Left lung (tissue), 10 donors: ENCODE measurements around the gene MACROD2. TPM values are rescaled to one million over a fixed set of nuclear protein-coding genes. Genes with fewer than 3 reads are reported as not detected.

Experiments
- ATAC-seq: fragments of 200-7000 bp; cut with Tn5 transposase; one replicate; pipeline ENCODE4 v1.9.1; 2020; ENCODE audit warnings: moderate library complexity
- DNase-seq, 4 donors: peaks; one replicate each; pipeline ENCODE4 v3.0.0-alpha.2; 2013 to 2020
- H3K27ac ChIP-seq, 2 donors: fragments of 200-600 bp; sonication (generic) in 1 of 2; one replicate each; pipeline versions ENCODE4 v1.5.0 to v1.8.0; 2020 to 2021
- H3K27me3 ChIP-seq, 2 donors: fragments of 200-600 bp; sonication (generic) in 1 of 2; one replicate each; pipeline versions ENCODE4 v1.5.0 to v1.8.0; 2020 to 2021
- H3K36me3 ChIP-seq, 2 donors: fragments of 200-600 bp; sonication (generic) in 1 of 2; one replicate each; pipeline versions ENCODE4 v1.5.0 to v1.8.0; 2020 to 2021
- H3K4me1 ChIP-seq, 2 donors: fragments of 200-600 bp; one replicate each; pipeline ENCODE4 v1.8.0; 2021
- H3K4me3 ChIP-seq, 2 donors: fragments of 200-600 bp; sonication (generic) in 1 of 2; one replicate each; pipeline versions ENCODE4 v1.5.0 to v1.8.0; 2020 to 2021; ENCODE audit warnings: mild to moderate bottlenecking in 1 of 2
- H3K9me3 ChIP-seq, 2 donors: fragments of 200-600 bp; sonication (generic) in 1 of 2; one replicate each; pipeline versions ENCODE4 v1.5.0 to v1.8.0; 2020 to 2021
- CTCF ChIP-seq, 2 donors: fragments of 200-600 bp; sonication (generic) in 1 of 2; IDR thresholded peaks; one replicate each; pipeline versions ENCODE4 v1.5.0 to v1.8.0; 2021; ENCODE audit warnings: antibody characterized with exemption in 2 of 2
- intact Hi-C, 2 donors: fragments of 100-400 bp; cut with DNase I; formaldehyde crosslinking; loops; one replicate each; pipeline versions ENCODE4 v1.11.2 to v1.14.2; 2022
- polyA plus RNA-seq, 6 donors: library from polyadenylated mRNA; unstranded; fragments of 120-200 nt; gene quantifications; one replicate each; pipeline ENCODE4 v1.2.1, GENCODE V29; 2013; ENCODE audit not compliant: insufficient read length in 6 of 6
- total RNA-seq, 2 donors: library from RNA; stranded (reverse); fragmentation: NEBNext Ultra II Directional; extraction: Animal tissue kit (Norgen Biotek cat#: 25700); gene quantifications; one replicate each; pipeline ENCODE4 v1.2.1, GENCODE V29; 2021
- donor health status: DM: no; HTN: yes; CAD: no.
- donor health status: DM: no; HTN: no; CAD: no.

The MACROD2 gene
- total and polyA plus RNA-seq, 8 donors, result 6.1 to 23.6 (median 8.9) TPM

DNA sequence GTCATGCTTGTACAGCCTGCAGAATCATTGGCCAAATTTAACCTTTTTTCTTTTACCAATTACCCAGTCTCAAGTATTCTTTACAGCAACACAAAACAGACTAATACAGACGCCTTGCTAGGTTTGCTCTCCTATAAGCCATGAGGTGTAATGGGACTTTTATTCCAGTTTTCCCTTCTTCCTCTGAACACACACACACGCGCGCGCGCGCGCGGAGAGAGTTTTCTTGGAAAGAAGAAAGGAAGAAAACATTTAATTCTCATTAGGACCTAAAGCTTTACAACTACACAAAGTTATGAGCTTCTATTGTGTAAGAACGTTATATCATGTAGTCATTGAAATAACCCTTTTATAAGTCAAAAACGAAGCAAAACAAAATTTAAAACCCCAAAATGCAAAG lies 1023.6 kb downstream of the MACROD2 start:
- H3K27me3 ChIP-seq, result no peaks in the 10 kb centered on the region
- H3K27ac ChIP-seq, result no peak overlapping the region
- no peak for TF ChIP-seq CTCF (IDR thresholded peaks at IDR 0.05)
- no peaks in the 10 kb centered on the region for H3K4me1 ChIP-seq
- H3K9me3 ChIP-seq, result peaks cover 0 to 11% of the 10 kb centered on the region in 2 donors
- ATAC-seq, result no peak
- H3K36me3 ChIP-seq, result no peaks in the 10 kb centered on the region
- H3K4me3 ChIP-seq, result no peak overlapping the region
- no peak for DNase-seq
- intact Hi-C loops, result no loop called here

DNA sequence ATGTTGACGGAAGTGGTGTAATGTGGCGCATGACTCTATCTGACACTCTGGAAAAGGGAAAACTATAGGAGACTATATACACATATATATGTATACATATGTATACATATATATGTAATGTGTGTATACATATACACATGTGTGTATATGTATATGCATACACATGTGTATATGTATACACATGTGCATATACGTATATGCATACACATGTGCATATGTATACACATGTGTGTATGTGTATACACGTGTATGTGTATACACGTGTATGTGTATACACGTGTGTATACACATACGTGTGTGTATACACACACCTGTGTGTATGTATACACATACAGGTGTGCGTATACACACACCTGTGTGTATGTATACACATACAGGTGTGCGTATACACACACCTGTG lies 1025.5 kb downstream of the MACROD2 start:
- TF ChIP-seq CTCF (IDR thresholded peaks at IDR 0.05), result no peak
- Histone ChIP-seq H3K4me1 (no peaks in the 10 kb centered on the region), H3K4me3 (no peak overlapping the region), H3K27me3 (no peaks in the 10 kb centered on the region), H3K27ac (no peak overlapping the region), H3K36me3 (no peaks in the 10 kb centered on the region), H3K9me3 (peaks cover 0 to 11% of the 10 kb centered on the region in 2 donors)
- intact Hi-C loops, result no loop called here
- DNase-seq, result no peak
- no peak for ATAC-seq

- no peaks in the 10 kb centered on the region for H3K27me3 ChIP-seq
- no peak for TF ChIP-seq CTCF (IDR thresholded peaks at IDR 0.05)
- DNase-seq, result no peak
- no peaks in the 10 kb centered on the region for H3K36me3 ChIP-seq
- ATAC-seq, result peak; percentile 60
- H3K27ac ChIP-seq, result no peak overlapping the region
- H3K4me1 ChIP-seq, result no peaks in the 10 kb centered on the region
- no peak overlapping the region for H3K4me3 ChIP-seq
- intact Hi-C loops, result no loop called here
- peaks cover 0 to 5% of the 10 kb centered on the region in 2 donors for H3K9me3 ChIP-seq
These were observed 1027.6 kb downstream of the MACROD2 start for GRCh38 chr20:15022921-15023320.

DNA sequence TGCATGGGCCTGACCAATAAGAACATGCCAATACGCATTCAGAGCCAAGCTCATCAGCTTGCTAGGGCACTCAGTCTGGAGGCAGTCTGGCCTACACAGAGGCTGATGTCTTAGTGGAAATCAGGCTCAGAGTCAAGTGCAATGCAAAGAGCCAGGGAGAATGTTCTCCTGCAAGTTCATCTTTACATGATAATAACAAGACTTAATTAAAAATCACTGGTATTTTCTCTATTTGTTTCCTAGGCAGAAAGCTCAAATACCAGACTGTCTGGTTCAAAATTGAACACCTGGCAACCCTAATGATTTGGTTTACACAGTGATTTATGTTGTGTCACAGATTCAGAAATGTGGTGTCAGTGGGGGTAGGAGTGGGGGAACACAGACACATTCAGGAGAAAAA lies 1031.4 kb downstream of the MACROD2 start:
- DNase-seq (no peak), ATAC-seq (no peak)
- Histone ChIP-seq H3K27ac (no peak overlapping the region), H3K9me3 (peaks cover 0 to 27% of the 10 kb centered on the region in 2 donors), H3K36me3 (no peaks in the 10 kb centered on the region), H3K4me3 (no peak overlapping the region), H3K4me1 (no peaks in the 10 kb centered on the region), H3K27me3 (no peaks in the 10 kb centered on the region)
- intact Hi-C loops, result no loop called here
- no peak for TF ChIP-seq CTCF (IDR thresholded peaks at IDR 0.05)

DNA sequence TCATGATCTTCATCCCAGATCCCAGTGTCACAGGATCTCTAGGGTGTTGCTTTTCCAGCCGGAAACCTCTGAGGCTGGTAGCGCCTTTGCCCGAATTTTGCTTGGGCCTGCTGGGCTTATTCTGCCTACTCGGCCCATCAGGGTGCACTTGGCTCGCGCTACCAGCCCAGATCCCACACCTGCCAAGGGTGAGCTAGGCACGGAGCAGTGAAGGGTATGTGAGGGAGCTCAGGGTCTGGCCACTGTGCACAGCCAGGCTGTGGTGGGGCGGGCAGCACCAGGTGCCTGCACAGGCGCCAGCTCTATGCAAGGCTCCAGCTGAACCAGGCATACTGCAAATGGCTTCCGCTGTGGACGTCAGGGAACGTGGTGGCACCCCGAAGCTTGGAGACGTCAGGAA lies 1035.5 kb downstream of the MACROD2 start:
- intact Hi-C loops, result no loop called here
- Histone ChIP-seq H3K27me3 (no peaks in the 10 kb centered on the region), H3K9me3 (peaks cover 0 to 27% of the 10 kb centered on the region in 2 donors), H3K36me3 (no peaks in the 10 kb centered on the region), H3K4me3 (no peak overlapping the region), H3K4me1 (no peaks in the 10 kb centered on the region), H3K27ac (no peak overlapping the region)
- DNase-seq (no peak), ATAC-seq (no peak)
- TF ChIP-seq CTCF (IDR thresholded peaks at IDR 0.05), result no peak
